Superior temporal gyrus (tissue), 1 donor: ENCODE data around the gene EYS.

ENCODE experiments used
- DNase-seq: peaks from one replicate; pipeline ENCODE4 v3.0.0-alpha.2; 2016; ENCODE audit errors: extremely low spot score

Gene EYS

GRCh38 chr6:64602993-64603392, 1104.0 kb downstream of the EYS start:
- DNase-seq = no peak

- no peak for DNase-seq
These were observed 1115.4 kb downstream of the EYS start for GRCh38 chr6:64591676-64592036.

GRCh38 chr6:64590965-64591675, 1115.9 kb downstream of the EYS start:
- no peak for DNase-seq

GRCh38 chr6:64589961-64590360, 1117.1 kb downstream of the EYS start:
- DNase-seq = no peak

- DNase-seq = no peak
These were observed 1126.7 kb downstream of the EYS start for GRCh38 chr6:64580346-64580745.

GRCh38 chr6:64553249-64553786, 1153.7 kb downstream of the EYS start:
- DNase-seq = no peak

- DNase-seq = no peak
These were observed 1159.3 kb downstream of the EYS start for GRCh38 chr6:64547594-64548268.

- DNase-seq = no peak
These were observed 1167.1 kb downstream of the EYS start for GRCh38 chr6:64539917-64540316.

GRCh38 chr6:64538722-64539121, 1168.3 kb downstream of the EYS start:
- DNase-seq = no peak

GRCh38 chr6:64527899-64528298, 1179.1 kb downstream of the EYS start:
- no peak for DNase-seq

- no peak for DNase-seq
These were observed 1184.2 kb downstream of the EYS start for GRCh38 chr6:64522859-64523258.

GRCh38 chr6:64520050-64520449, 1187.0 kb downstream of the EYS start:
- peak; percentile 46 for DNase-seq

- no peak for DNase-seq
These were observed 1190.6 kb downstream of the EYS start for GRCh38 chr6:64516393-64516792.

- no peak for DNase-seq
These were observed 1199.4 kb downstream of the EYS start for GRCh38 chr6:64507661-64508060.

- no peak for DNase-seq
These were observed 1201.7 kb downstream of the EYS start for GRCh38 chr6:64505312-64505711.

GRCh38 chr6:64504503-64504902, 1202.5 kb downstream of the EYS start:
- no peak for DNase-seq

GRCh38 chr6:64502801-64503200, 1204.2 kb downstream of the EYS start:
- no peak for DNase-seq

- DNase-seq = no peak
These were observed 1209.4 kb downstream of the EYS start for GRCh38 chr6:64497634-64498033.

GRCh38 chr6:64489763-64490162, 1217.3 kb downstream of the EYS start:
- no peak for DNase-seq

- no peak for DNase-seq
These were observed 1220.3 kb downstream of the EYS start for GRCh38 chr6:64486578-64487351.

- no peak for DNase-seq
These were observed 1223.0 kb downstream of the EYS start for GRCh38 chr6:64483956-64484499.

GRCh38 chr6:64482631-64483030, 1224.4 kb downstream of the EYS start:
- no peak for DNase-seq
